HepG2 (cell line): ENCODE results near the gene TSPAN18. TPM values are rescaled to one million over a fixed set of nuclear protein-coding genes. Genes with fewer than 3 reads are reported as not detected.

ENCODE experiments used
- ATAC-seq: fragments of 200-7000 bp; cut with Tn5 transposase; 3 replicates; pipeline ENCODE4 v1.9.1; 2020; ENCODE audit warnings: mild to moderate bottlenecking, moderate library complexity
- BruUV-seq: library from RNA; stranded (reverse); fragments of 400-500 nt; replicated peaks from 2 replicates; lab custom pipeline; 2021; lab: Mats Ljungman, UMichigan
- CTCF ChIA-PET: fragments of 300-600 bp; formaldehyde crosslinking; extraction: SDS; loops from one replicate; lab custom pipeline; 2021; ENCODE audit warnings: low total read pairs, inconsistent platforms, low intra/inter-chr PET ratio; lab: Yijun Ruan, JAX
- POLR2A ChIA-PET: fragments of 350-600 bp; sonication (Branson Sonifier 250); formaldehyde crosslinking; loops from one replicate; lab custom pipeline; 2020; ENCODE audit warnings: antibody characterized with exemption, inconsistent platforms; lab: Yijun Ruan, JAX
- DNase-seq: peaks from one replicate; pipeline ENCODE4 v3.0.0-alpha.2; 2015; ENCODE audit warnings: low spot score
- FAIRE-seq: peaks from 3 replicates; lab custom pipeline; 2011; peaks lifted over from hg19 to GRCh38; lab: Jason Lieb, UNC
- H2AFZ ChIP-seq: one replicate; pipeline ENCODE4 v1.6.1; 2011; ENCODE audit warnings: low read length, inconsistent platforms
- H3K27ac ChIP-seq: fragments of 300-600 bp; 3 replicates; pipeline ENCODE4 v1.8.0; 2011; ENCODE audit warnings: mixed run types, mild to moderate bottlenecking, mixed read lengths, low read length, inconsistent platforms; ENCODE audit not compliant: insufficient read depth; ENCODE audit errors: extremely low read length
- H3K27me3 ChIP-seq, 2 experiments: fragments of 200-600 bp in 1 of 2; 2 replicates in 1 of 2; 3 replicates in 1 of 2; pipeline versions ENCODE4 v1.6.0 to v1.8.0; 2011; ENCODE audit warnings: low read length in 2 of 2, mild to moderate bottlenecking in 2 of 2, moderate library complexity in 2 of 2, inconsistent platforms in 1 of 2; ENCODE audit not compliant: insufficient read depth in 2 of 2, control insufficient read depth in 1 of 2
- H3K36me3 ChIP-seq, 2 experiments: fragments of 200-600 bp in 1 of 2; replicated peaks in 1 of 2; 2 replicates in 1 of 2; 3 replicates in 1 of 2; pipeline versions ENCODE4 v1.5.1 to v1.8.0; 2011; ENCODE audit warnings: low read length in 2 of 2, inconsistent platforms in 1 of 2; ENCODE audit not compliant: insufficient read depth in 2 of 2, control insufficient read depth in 1 of 2
- H3K4me1 ChIP-seq: 2 replicates; pipeline ENCODE4 v1.5.1; 2012; ENCODE audit warnings: low read length, inconsistent platforms; ENCODE audit not compliant: insufficient read depth
- H3K4me2 ChIP-seq: 2 replicates; pipeline ENCODE4 v1.6.0; 2011; ENCODE audit warnings: low read depth, low read length, inconsistent platforms
- H3K4me3 ChIP-seq, 3 experiments: fragments of 200-600 bp in 1 of 3; sonication (generic), shearing (Covaris generic) in 1 of 3; replicated peaks in 1 of 3; 2 replicates each; pipeline ENCODE4 v1.5.1; 2011 to 2016; ENCODE audit warnings: low read length in 3 of 3, inconsistent platforms in 2 of 3, low read depth in 2 of 3, mild to moderate bottlenecking in 2 of 3, control low read depth in 1 of 3, mixed read lengths in 1 of 3; ENCODE audit not compliant: insufficient read depth in 1 of 3
- H3K79me2 ChIP-seq: one replicate; pipeline ENCODE4 v1.6.1; 2011; ENCODE audit warnings: low read length, inconsistent platforms; ENCODE audit not compliant: insufficient read depth
- H3K9ac ChIP-seq: 2 replicates; pipeline ENCODE4 v1.6.0; 2011; ENCODE audit warnings: mild to moderate bottlenecking, low read depth, low read length, inconsistent platforms; ENCODE audit not compliant: insufficient read depth
- H3K9me3 ChIP-seq: 2 replicates; pipeline ENCODE4 v1.5.1; 2012; ENCODE audit warnings: mild to moderate bottlenecking, low read length
- H4K20me1 ChIP-seq: 2 replicates; pipeline ENCODE4 v1.6.0; 2011; ENCODE audit warnings: inconsistent platforms, mild to moderate bottlenecking, low read length, moderate library complexity; ENCODE audit not compliant: insufficient read depth
- CBX2 ChIP-seq, 2 experiments: fragments of 200-600 bp in 1 of 2; sonication (generic); formaldehyde crosslinking in 1 of 2; IDR thresholded peaks; 2 replicates each; pipeline versions ENCODE4 v1.7.0 to v1.8.1; 2018 to 2022; ENCODE audit warnings: low read depth in 2 of 2, low read length in 1 of 2, mild to moderate bottlenecking in 1 of 2, missing genetic modification reagents in 1 of 2
- KDM4B ChIP-seq: sonication (generic); formaldehyde crosslinking; IDR thresholded peaks from 2 replicates; pipeline ENCODE4 v1.4.0; 2020; ENCODE audit warnings: missing genetic modification reagents
- RBAK ChIP-seq: sonication (generic); formaldehyde crosslinking; IDR thresholded peaks from 2 replicates; pipeline ENCODE4 v1.5.1; 2020; ENCODE audit warnings: mild to moderate bottlenecking, missing genetic modification reagents
- SAP130 ChIP-seq: IDR thresholded peaks from 2 replicates; pipeline ENCODE4 v1.6.1; 2016; ENCODE audit warnings: low read depth
- ZFAT ChIP-seq: sonication (generic); formaldehyde crosslinking; conservative IDR thresholded peaks from 2 replicates; pipeline ENCODE4 v1.8.1; 2023; ENCODE audit warnings: missing genetic modification reagents, inconsistent platforms
- ZNF136 ChIP-seq: sonication (generic); formaldehyde crosslinking; IDR thresholded peaks from 2 replicates; pipeline ENCODE4 v1.8.1; 2022; ENCODE audit warnings: low read depth, mild to moderate bottlenecking, moderate library complexity, missing genetic modification reagents
- ZNF160 ChIP-seq: sonication (generic); formaldehyde crosslinking; IDR thresholded peaks from 2 replicates; pipeline ENCODE4 v1.8.0; 2022; ENCODE audit warnings: mild to moderate bottlenecking, inconsistent platforms, missing genetic modification reagents
- ZNF263 ChIP-seq: sonication (generic); formaldehyde crosslinking; IDR thresholded peaks from 2 replicates; pipeline ENCODE4 v1.4.0; 2020; ENCODE audit warnings: missing genetic modification reagents
- ZNF337 ChIP-seq: sonication (generic); formaldehyde crosslinking; IDR thresholded peaks from 2 replicates; pipeline ENCODE4 v1.5.1; 2020; ENCODE audit warnings: missing genetic modification reagents, low read depth, mild to moderate bottlenecking, borderline replicate concordance
- ZNF33B ChIP-seq: sonication (generic); formaldehyde crosslinking; IDR thresholded peaks from 2 replicates; pipeline ENCODE4 v1.5.1; 2020; ENCODE audit warnings: mild to moderate bottlenecking, missing genetic modification reagents
- ZNF446 ChIP-seq: sonication (generic); formaldehyde crosslinking; IDR thresholded peaks from 2 replicates; pipeline ENCODE4 v1.5.0; 2020; ENCODE audit warnings: mild to moderate bottlenecking, missing genetic modification reagents
- ZSCAN25 ChIP-seq: sonication (generic); formaldehyde crosslinking; IDR thresholded peaks from 2 replicates; pipeline ENCODE4 v1.8.0; 2022; ENCODE audit warnings: mild to moderate bottlenecking, missing genetic modification reagents
- WGBS: methylation state at CpG from one replicate; pipeline ENCODE4 v1.1.6; 2017; ENCODE audit warnings: low lambda C conversion rate; 5-methylcytosine and 5-hydroxymethylcytosine counted together
- in situ Hi-C: cut with HindIII; loops from 2 replicates; pipeline ENCODE4 v1.10.0; 2017; ENCODE audit warnings: low pct_unique_long_range_greater_than_20kb; ENCODE audit not compliant: extremely low pct_ligation_motif_present
- intact Hi-C: fragments of 100-400 bp; cut with micrococcal nuclease; formaldehyde crosslinking; loops from one replicate; pipeline ENCODE4 v1.10.0; 2022; ENCODE audit not compliant: unreplicated experiment
- polyA plus RNA-seq, 8 experiments: library from polyadenylated mRNA; depleted of rRNA in 3 of 8; stranded (reverse) in 7 of 8; unstranded in 1 of 8; fragments of >200 nt; fragmentation: Illumina TruSeq in 4 of 8; extraction: Trizol in 4 of 8; gene quantifications; 2 replicates each; pipeline versions ENCODE4 v1.2.1 to v1.2.3, GENCODE V29; 2011 to 2016; ENCODE audit warnings: low read depth in 4 of 8, missing spikeins in 1 of 8, mixed read lengths in 1 of 8; ENCODE audit not compliant: insufficient read depth in 1 of 8
- total RNA-seq, 5 experiments: library from RNA; depleted of rRNA; stranded (reverse); fragments of >200 nt; fragmentation: Illumina TruSeq; extraction: Trizol; gene quantifications; 2 replicates each; pipeline ENCODE4 v1.2.3, GENCODE V29; 2016; ENCODE audit warnings: low read depth in 1 of 5
- TF ChIP-seq, protein P1 (sequence below): sonication (generic); formaldehyde crosslinking; IDR thresholded peaks from 2 replicates; pipeline ENCODE4 v1.4.0; 2020; ENCODE audit warnings: missing genetic modification reagents
- TF ChIP-seq, protein P2 (sequence below): sonication (generic); formaldehyde crosslinking; IDR thresholded peaks from 2 replicates; pipeline ENCODE4 v1.4.0; 2020; ENCODE audit warnings: missing genetic modification reagents
- TF ChIP-seq, protein P3 (sequence below): sonication (generic); formaldehyde crosslinking; IDR thresholded peaks from 2 replicates; pipeline ENCODE4 v1.8.1; 2023; ENCODE audit warnings: missing genetic modification reagents, inconsistent platforms, borderline replicate concordance
- TF ChIP-seq, protein P4 (sequence below): IDR thresholded peaks from 2 replicates; pipeline ENCODE4 v1.6.1; 2016; ENCODE audit warnings: mild to moderate bottlenecking, missing biosample characterization, missing genetic modification reagents
- TF ChIP-seq, protein P5 (sequence below): sonication (generic); formaldehyde crosslinking; IDR thresholded peaks from 2 replicates; pipeline ENCODE4 v1.9.0; 2022; ENCODE audit warnings: missing genetic modification reagents, mild to moderate bottlenecking, borderline replicate concordance

Gene TSPAN18
- total and polyA plus RNA-seq, 2 of the 13 experiments (the other 11 are each of a cell fraction or from before 2014, with no cell fraction given): not detected

DNA sequence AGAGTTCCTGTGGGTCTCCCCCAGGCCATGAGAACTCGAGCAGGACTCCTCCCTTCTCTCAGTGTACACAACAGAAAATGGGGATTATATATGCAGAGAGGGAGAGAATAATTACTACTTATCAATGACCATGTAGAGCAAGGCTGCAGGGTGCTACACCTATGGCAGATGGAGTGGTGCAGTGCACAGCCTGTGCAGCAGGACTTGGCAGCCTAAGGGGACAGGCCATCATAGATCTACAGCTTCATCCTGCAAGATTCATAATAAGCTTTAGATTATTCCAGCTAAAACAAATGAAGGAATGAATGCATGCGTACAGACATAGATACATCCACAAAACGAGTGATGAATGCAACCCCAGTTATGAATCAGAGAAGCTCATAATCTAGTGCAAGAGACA, 232.3 kb downstream of the TSPAN18 start:
- intact Hi-C loops (no loop called here), in situ Hi-C loops (no loop called here)
- Histone ChIP-seq H3K27me3 (peaks cover 1 to 25% of the 10 kb centered on the region in 2 experiments; a peak in 3 of 5 replicates), H3K4me3 (no peak overlapping the region), H3K4me2 (no peak overlapping the region), H3K79me2 (no peaks in the 10 kb centered on the region), H3K4me1 (no peaks in the 10 kb centered on the region), H3K9ac (no peak overlapping the region), H4K20me1 (no peaks in the 10 kb centered on the region), H2AFZ (no peak overlapping the region), H3K36me3 (no peaks in the 10 kb centered on the region), H3K27ac (no peak overlapping the region), H3K9me3 (no peaks in the 10 kb centered on the region)
- no peak for TF ChIP-seq CBX2 (IDR thresholded peaks at IDR 0.05; ENCODE audit: low read depth, low read length)
- no peak for TF ChIP-seq CBX2 (CRISPR knock-in tag; IDR thresholded peaks at IDR 0.05; ENCODE audit: low read depth)
- TF ChIP-seq ZNF160 (CRISPR knock-in tag): no peak
- no peak for TF ChIP-seq ZNF337 (CRISPR knock-in tag)
- no peak for TF ChIP-seq ZNF33B (CRISPR knock-in tag)
- TF ChIP-seq SAP130 (CRISPR knock-in tag): no peak
- no peak for TF ChIP-seq ZNF136
- no peak for TF ChIP-seq ZFAT (CRISPR knock-in tag)
- TF ChIP-seq ZNF263 (CRISPR knock-in tag): no peak
- TF ChIP-seq, protein P1, sequence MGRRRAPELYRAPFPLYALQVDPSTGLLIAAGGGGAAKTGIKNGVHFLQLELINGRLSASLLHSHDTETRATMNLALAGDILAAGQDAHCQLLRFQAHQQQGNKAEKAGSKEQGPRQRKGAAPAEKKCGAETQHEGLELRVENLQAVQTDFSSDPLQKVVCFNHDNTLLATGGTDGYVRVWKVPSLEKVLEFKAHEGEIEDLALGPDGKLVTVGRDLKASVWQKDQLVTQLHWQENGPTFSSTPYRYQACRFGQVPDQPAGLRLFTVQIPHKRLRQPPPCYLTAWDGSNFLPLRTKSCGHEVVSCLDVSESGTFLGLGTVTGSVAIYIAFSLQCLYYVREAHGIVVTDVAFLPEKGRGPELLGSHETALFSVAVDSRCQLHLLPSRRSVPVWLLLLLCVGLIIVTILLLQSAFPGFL (CRISPR knock-in tag): no peak
- TF ChIP-seq, protein P2, sequence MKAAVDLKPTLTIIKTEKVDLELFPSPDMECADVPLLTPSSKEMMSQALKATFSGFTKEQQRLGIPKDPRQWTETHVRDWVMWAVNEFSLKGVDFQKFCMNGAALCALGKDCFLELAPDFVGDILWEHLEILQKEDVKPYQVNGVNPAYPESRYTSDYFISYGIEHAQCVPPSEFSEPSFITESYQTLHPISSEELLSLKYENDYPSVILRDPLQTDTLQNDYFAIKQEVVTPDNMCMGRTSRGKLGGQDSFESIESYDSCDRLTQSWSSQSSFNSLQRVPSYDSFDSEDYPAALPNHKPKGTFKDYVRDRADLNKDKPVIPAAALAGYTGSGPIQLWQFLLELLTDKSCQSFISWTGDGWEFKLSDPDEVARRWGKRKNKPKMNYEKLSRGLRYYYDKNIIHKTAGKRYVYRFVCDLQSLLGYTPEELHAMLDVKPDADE (CRISPR knock-in tag): no peak
- TF ChIP-seq ZNF446 (CRISPR knock-in tag): no peak
- no peak for TF ChIP-seq ZSCAN25 (CRISPR knock-in tag)
- no peak for TF ChIP-seq RBAK
- TF ChIP-seq, protein P3, sequence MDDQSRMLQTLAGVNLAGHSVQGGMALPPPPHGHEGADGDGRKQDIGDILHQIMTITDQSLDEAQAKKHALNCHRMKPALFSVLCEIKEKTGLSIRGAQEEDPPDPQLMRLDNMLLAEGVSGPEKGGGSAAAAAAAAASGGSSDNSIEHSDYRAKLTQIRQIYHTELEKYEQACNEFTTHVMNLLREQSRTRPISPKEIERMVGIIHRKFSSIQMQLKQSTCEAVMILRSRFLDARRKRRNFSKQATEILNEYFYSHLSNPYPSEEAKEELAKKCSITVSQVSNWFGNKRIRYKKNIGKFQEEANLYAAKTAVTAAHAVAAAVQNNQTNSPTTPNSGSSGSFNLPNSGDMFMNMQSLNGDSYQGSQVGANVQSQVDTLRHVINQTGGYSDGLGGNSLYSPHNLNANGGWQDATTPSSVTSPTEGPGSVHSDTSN (CRISPR knock-in tag): no peak
- TF ChIP-seq, protein P4, sequence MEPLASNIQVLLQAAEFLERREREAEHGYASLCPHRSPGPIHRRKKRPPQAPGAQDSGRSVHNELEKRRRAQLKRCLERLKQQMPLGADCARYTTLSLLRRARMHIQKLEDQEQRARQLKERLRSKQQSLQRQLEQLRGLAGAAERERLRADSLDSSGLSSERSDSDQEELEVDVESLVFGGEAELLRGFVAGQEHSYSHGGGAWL: no peak
- TF ChIP-seq, protein P5, sequence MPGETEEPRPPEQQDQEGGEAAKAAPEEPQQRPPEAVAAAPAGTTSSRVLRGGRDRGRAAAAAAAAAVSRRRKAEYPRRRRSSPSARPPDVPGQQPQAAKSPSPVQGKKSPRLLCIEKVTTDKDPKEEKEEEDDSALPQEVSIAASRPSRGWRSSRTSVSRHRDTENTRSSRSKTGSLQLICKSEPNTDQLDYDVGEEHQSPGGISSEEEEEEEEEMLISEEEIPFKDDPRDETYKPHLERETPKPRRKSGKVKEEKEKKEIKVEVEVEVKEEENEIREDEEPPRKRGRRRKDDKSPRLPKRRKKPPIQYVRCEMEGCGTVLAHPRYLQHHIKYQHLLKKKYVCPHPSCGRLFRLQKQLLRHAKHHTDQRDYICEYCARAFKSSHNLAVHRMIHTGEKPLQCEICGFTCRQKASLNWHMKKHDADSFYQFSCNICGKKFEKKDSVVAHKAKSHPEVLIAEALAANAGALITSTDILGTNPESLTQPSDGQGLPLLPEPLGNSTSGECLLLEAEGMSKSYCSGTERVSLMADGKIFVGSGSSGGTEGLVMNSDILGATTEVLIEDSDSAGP (CRISPR knock-in tag): no peak
- TF ChIP-seq KDM4B (CRISPR knock-in tag): no peak
- WGBS: 4% methylated on average over 3 of the region's 3 CpGs
- CTCF ChIA-PET: no interaction called here
- DNase-seq (no peak), FAIRE-seq (no peak), ATAC-seq (no peak)
- POLR2A ChIA-PET: no interaction called here
- no TSS peak for BruUV-seq
